Fibroblast of mammary gland (primary cell): ENCODE data around the gene LRMDA.
A peak's percentile ranks its signal among the peaks of the same experiment; 100 is the strongest.

Experiments
- DNase-seq: peaks from one replicate; pipeline ENCODE4 v3.0.0-alpha.2; 2010; ENCODE audit warnings: low read depth
- H3K4me3 ChIP-seq: 2 replicates; pipeline ENCODE4 v1.5.1; 2011; ENCODE audit warnings: low read depth, mild to moderate bottlenecking, low read length, moderate library complexity; ENCODE audit not compliant: control insufficient read depth
- CTCF ChIP-seq: conservative IDR thresholded peaks from 2 replicates; pipeline ENCODE4 v1.5.1; 2011; ENCODE audit warnings: low read depth, low read length, inconsistent platforms; ENCODE audit not compliant: control insufficient read depth, insufficient read depth

LRMDA gene

GRCh38 chr10:76080991-76081390 lies 649.6 kb downstream of the LRMDA start:
- DNase-seq, result peak; percentile 52
- H3K4me3 ChIP-seq, result no peak overlapping the region
- no peak for TF ChIP-seq CTCF

DNA sequence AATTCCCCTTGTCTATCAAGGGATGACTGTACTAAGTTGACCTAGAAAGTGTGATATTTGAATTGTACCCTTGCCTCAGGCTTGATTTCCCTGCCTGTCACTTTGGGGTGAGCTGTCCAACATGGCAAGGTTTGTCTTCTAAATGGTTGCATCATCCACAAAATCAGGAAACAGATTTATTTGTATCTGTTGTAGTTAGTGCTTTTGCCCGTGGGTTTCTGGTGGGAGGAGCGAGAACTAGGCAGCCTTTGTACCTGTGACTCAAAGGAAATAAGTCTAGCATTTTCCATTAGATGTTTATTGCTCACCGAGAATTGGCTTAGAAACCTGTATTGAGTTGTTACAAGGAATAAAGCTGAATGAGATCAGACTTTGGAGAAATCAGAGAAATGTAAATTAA lies 650.8 kb downstream of the LRMDA start:
- H3K4me3 ChIP-seq, result no peak overlapping the region
- TF ChIP-seq CTCF, result no peak
- peak; percentile 37 for DNase-seq

GRCh38 chr10:76082956-76083355 lies 651.5 kb downstream of the LRMDA start:
- no peak for TF ChIP-seq CTCF
- H3K4me3 ChIP-seq, result no peak overlapping the region
- peak; percentile 69 for DNase-seq

DNA sequence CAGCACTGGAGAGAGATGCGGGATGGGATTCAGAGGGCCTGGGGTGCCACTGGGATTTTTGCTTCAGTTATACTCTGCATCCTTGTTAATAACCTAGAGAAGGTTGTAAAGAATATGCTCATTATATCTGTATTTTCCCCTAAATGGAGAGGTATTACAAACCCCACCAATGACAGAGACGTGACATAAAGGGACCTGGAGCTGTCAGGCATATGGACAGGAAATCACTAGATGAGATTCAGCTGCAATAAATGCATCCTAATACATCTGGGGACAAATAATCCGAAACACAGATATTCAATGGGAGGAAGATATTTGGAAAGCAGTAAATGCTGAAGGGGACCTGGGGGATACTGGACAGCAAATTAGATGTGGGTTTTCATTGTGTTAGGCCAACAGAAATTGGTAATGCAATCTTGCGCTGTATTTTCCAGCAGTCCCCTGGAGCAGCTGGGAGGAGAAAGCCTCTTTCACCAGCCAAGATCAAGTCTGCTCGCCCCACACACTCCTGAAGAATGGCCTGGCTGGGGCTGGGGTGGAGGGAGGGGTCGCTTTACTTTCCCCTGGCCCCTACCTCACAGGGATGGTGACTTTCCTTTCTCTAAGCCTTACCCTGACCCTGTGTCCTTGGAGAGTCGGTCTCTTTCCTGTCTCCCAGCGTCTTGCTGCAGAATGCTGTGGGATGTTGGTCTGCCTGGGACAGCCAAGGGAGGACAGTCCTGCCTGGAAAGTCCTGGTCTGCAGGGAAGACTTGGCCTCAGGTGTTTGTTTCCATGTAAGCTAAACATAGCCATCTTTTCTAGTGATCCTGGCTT lies 653.8 kb downstream of the LRMDA start:
- no peak for TF ChIP-seq CTCF
- DNase-seq, result no peak
- H3K4me3 ChIP-seq, result no peak overlapping the region

- TF ChIP-seq CTCF, result no peak
- no peak overlapping the region for H3K4me3 ChIP-seq
- DNase-seq, result no peak
Observed at GRCh38 chr10:76085817-76086167, 654.4 kb downstream of the LRMDA start.

- DNase-seq, result no peak
- TF ChIP-seq CTCF, result no peak
- no peak overlapping the region for H3K4me3 ChIP-seq
Observed at GRCh38 chr10:76086170-76086760, 654.8 kb downstream of the LRMDA start.
